Measurements from ENCODE around the gene CNOT11. TPM values are rescaled to one million over a fixed set of nuclear protein-coding genes. Genes with fewer than 3 reads are reported as not detected.
"Not testable (repeated sequence)": the region's sequence is repeated elsewhere in the genome, so short reads cannot be mapped to it uniquely, and the experiment has no call there.

CNOT11 gene
- total RNA-seq, 1 donor from 2014 or later, result 75.6 TPM

DNA sequence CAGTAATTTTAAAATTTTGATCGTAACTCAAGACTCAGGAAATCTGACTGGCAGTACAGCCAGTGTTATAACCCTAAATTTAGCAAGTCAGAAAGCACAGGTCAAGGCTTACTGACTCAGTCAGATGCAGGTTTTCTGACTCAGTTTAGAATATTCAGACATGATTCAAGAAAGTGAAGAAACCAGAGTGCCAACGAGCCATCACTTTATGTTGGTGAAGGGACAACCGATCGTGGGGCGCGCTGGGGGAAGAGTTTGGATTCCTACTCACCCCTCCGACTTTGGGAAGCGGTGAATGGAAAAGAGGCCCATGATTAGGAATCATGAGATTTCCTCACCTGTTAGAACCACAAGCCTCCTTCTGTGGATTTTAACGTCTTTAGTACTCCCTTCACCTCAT, 54.8 kb downstream of the CNOT11 start:
- intact Hi-C loops (cut with micrococcal nuclease), result loop anchor here (1.0 to 10.0 kb wide), 4 partner anchors 35 to 390 kb away; partner anchors contain the start of genes MAP4K4 and RFX8

DNA sequence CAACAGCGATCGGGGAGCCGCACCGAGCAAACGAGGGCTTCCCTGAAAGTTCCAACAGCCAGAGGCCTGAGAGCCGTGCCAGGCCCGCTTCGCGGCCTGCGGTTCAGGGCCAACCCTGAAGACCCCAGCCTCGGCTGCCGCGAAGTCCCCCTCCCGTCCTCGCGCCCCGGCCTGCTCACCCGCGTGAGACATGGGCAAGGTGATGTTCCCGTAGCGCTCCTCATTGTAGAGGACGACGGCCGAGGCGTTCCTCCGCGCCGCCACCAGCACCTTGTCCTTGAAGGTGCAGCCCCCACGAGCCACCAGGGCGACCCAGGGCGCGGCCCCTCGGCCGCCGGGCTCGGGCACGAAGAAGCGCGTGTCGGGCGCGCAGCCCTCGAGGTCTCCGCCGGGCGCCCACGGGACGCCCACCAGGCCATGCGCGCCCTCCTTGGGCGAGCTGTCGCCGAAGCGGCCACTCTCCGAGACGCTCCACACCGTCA, 55.3 kb downstream of the CNOT11 start:
- intact Hi-C loops (cut with micrococcal nuclease), result loop anchor here (1.0 to 10.0 kb wide), 6 partner anchors 20 to 389 kb away; partner anchors contain the start of genes MAP4K4, RFX8 and RPL31

DNA sequence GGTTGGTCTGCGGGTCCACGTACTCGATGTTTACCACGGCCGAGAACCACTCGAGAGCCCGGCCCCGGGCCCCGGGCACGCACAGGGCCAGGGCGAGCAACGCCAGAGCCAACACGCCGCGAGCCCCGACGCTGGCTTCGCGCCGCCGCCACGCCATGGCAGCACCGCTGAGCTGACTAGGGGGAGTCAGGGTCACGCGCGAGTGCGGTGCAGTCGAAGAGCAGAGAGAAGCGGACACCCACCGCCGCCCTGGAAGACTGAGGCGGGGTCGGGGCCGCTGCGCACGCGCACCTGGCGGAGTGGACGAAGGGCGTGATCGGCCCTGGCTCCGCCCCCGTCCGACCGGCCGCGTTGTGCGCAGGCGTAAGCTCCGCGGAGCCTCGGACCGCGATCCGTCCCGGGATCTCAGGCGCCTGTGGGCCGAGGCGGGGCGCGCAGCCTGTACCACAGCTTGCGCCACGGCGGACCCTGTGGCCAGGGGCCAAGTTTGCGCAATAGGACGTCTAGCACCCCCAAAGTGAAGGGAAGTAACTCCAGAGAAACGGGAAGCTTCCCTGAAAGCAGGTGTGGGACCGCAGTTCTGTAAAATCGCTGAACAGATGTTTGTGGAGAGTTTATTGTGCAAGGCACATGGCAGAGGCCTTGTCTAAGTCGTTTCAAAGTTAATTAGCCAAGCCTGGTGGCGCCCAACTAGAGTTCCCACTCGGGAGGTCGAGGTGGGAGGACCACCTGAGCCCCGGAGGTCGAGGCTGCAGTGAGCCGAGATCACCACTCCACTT, 55.9 kb downstream of the CNOT11 start, which contains the start of gene RNF149:
Gene RNF149 (minus strand): TSS at position 270 of the 779 bp plus-strand sequence. CDS start 113 bp downstream, at position 157.
- intact Hi-C loops (cut with micrococcal nuclease), result loop anchor here (1.0 to 10.0 kb wide), 5 partner anchors 20 to 389 kb away; partner anchors contain the start of genes MAP4K4, RFX8 and RPL31

DNA sequence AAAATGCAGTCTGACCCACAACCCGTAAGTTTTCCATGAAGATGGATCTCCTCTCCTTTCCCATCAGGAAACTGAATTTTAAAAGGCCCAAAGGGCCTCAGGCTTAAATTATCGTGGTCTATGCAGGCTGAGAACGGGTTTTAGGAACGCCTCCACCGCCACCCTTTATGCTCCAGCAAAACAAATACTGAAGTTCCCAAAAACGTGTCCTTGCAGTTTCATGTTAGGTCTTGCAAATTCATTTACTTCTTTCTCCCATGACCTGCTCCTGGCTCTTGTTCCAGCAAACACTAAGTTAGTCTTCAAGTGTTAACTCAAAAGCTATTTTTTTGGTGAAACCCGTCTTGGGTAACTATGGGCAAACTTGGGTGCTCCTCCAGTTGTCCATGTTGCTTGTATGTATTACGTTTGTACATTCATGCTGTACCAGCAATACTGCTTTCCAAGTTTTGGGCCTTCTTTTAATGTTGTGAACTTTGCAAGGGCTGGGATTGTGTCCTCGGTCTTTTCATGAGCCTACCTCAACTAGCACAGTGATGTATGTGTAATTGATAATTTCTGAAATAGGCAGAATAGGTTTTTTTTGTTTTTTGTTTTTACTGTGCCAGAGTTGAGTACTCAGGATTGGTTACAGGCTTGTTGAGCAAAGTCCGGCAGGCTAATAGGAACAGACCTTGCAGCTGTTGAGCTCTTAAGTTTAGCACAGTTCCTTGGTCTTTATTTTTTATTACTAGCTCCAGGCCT, 57.6 kb downstream of the CNOT11 start:
- intact Hi-C loops (cut with micrococcal nuclease), result no loop called here

DNA sequence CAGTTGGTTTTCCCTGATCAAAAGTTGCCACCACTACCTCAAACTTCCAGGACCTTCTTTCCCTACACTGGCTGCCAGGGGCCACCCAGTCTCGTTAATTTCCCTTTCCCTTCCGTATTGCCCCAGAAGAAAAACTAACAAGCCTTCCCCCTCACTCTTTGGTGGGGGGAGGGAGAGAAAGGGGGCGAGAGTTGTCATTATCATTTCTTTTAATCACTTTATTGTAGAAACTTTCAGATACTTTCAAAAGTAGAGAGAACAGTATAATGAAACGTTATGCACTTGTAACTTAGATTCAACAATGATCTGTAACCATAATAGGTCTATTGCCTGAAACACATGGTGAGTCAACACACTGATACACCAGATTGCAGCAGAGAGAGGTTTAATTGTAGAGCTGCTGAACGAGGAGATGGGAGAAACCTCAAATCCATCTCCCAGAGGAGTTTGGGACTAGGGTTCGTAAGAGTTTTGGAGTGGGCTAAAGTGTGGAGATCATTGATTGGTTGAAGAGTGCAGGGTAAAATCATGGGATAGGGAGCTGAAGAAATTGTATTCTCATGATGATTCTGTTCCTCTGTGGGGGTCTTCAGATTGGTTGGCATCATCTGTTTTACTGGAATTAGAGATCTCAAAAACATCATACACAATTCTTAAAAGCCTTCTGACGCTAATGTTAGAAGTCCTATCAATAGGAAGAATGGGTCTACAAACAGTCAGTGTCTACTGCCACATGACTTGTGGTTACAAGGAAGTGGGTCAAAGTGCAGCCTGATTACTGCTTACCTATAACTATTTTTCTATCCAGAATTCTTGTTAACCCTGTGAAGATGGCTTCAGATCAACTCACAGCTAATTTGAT, 58.4 kb downstream of the CNOT11 start:
- intact Hi-C loops (cut with micrococcal nuclease), result no loop called here

DNA sequence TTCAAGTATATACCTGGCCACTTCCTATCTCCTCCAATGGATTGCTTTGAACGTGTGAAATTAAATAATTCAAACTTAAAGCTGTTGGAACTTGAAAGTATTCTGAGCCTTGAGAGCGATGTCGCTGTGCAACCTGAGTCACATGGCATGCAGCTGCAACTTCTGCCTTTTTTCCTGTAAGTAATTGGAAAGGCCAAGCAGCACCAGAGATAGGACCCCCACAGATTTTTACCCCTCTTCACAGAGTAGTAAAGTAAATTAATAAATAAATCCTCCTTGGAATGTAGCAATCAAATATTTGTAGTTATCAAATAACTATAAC, 59.0 kb downstream of the CNOT11 start:
- intact Hi-C loops (cut with micrococcal nuclease), result no loop called here

DNA sequence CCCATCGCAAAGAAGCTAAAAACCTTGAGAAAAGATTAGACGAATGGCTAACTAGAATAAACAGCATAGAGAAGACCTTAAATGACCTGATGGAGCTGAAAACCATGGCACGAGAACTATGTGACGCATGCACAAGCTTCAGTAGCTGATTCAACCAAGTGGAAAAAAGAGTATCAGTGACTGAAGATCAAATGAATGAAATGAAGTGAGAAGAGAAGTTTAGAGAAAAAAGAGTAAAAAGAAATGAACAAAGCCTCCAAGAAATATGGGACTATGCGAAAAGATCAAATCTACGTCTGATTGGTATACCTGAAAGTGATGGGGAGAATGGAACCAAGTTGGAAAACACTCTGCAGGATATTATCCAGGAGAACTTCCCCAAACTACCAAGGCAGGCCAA, 63.9 kb downstream of the CNOT11 start:
- intact Hi-C loops (cut with micrococcal nuclease), result not testable (repeated sequence)

Other genes starting within 250 kb of the CNOT11 start
- gene TBC1D8, start 101.5 kb upstream of the CNOT11 start, total RNA-seq, result 0.66 and 0.73 TPM in 2 replicates
- 85.5 and 87.0 TPM in 2 replicates for gene RNF149, start 55.8 kb downstream of the CNOT11 start, total RNA-seq
- 0.14 and 0.45 TPM in 2 replicates for gene CREG2, start 134.6 kb downstream of the CNOT11 start, total RNA-seq
- gene RFX8, start 222.2 kb downstream of the CNOT11 start, total RNA-seq, result 4.4 and 6.6 TPM in 2 replicates